Measurements from ENCODE around the gene PTPRE.

Gene PTPRE

GRCh38 chr10:128103229-128103714, 196.4 kb downstream of the PTPRE start:
- H3K27me3 ChIP-seq (ENCODE audit: control insufficient read depth in 1 of 2, insufficient read depth in 2 of 2, low read length in 2 of 2): no peaks in the 10 kb centered on the region
- H3K36me3 ChIP-seq (ENCODE audit: control insufficient read depth in 2 of 2, insufficient read depth in 2 of 2, low read length in 2 of 2): no peaks in the 10 kb centered on the region
- no peak overlapping the region for H3K4me3 ChIP-seq (ENCODE audit: low read length in 2 of 2)
- no peaks in the 10 kb centered on the region for H3K9me3 ChIP-seq (ENCODE audit: control insufficient read depth in 2 of 2, low read length in 2 of 2)
- no peak overlapping the region for H3K9ac ChIP-seq (ENCODE audit: low read length in 2 of 2)
- no peak overlapping the region for H3K27ac ChIP-seq (ENCODE audit: low read length)
- H3K4me1 ChIP-seq (ENCODE audit: control insufficient read depth, insufficient read depth, low read length): no peaks in the 10 kb centered on the region

- no peak overlapping the region for H3K27ac ChIP-seq (ENCODE audit: low read length)
- H3K9ac ChIP-seq (ENCODE audit: low read length in 2 of 2): no peak overlapping the region
- H3K9me3 ChIP-seq (ENCODE audit: control insufficient read depth in 2 of 2, low read length in 2 of 2): no peaks in the 10 kb centered on the region
- H3K27me3 ChIP-seq (ENCODE audit: control insufficient read depth in 1 of 2, insufficient read depth in 2 of 2, low read length in 2 of 2): no peaks in the 10 kb centered on the region
- no peaks in the 10 kb centered on the region for H3K36me3 ChIP-seq (ENCODE audit: control insufficient read depth in 2 of 2, insufficient read depth in 2 of 2, low read length in 2 of 2)
- H3K4me3 ChIP-seq (ENCODE audit: low read length in 2 of 2): no peak overlapping the region
- H3K4me1 ChIP-seq (ENCODE audit: control insufficient read depth, insufficient read depth, low read length): no peaks in the 10 kb centered on the region
Observed at GRCh38 chr10:128105383-128105782, 198.5 kb downstream of the PTPRE start.

- Histone ChIP-seq H3K4me1 (ENCODE audit: control insufficient read depth, insufficient read depth, low read length) (no peaks in the 10 kb centered on the region), H3K27me3 (ENCODE audit: control insufficient read depth in 1 of 2, insufficient read depth in 2 of 2, low read length in 2 of 2) (no peaks in the 10 kb centered on the region), H3K9me3 (ENCODE audit: control insufficient read depth in 2 of 2, low read length in 2 of 2) (no peaks in the 10 kb centered on the region), H3K27ac (ENCODE audit: low read length) (no peak overlapping the region), H3K4me3 (ENCODE audit: low read length in 2 of 2) (no peak overlapping the region), H3K9ac (ENCODE audit: low read length in 2 of 2) (no peak overlapping the region), H3K36me3 (ENCODE audit: control insufficient read depth in 2 of 2, insufficient read depth in 2 of 2, low read length in 2 of 2) (no peaks in the 10 kb centered on the region)
Observed at GRCh38 chr10:128109707-128110106, 202.8 kb downstream of the PTPRE start.

GRCh38 chr10:128110339-128110738, 203.4 kb downstream of the PTPRE start:
- Histone ChIP-seq H3K36me3 (ENCODE audit: control insufficient read depth in 2 of 2, insufficient read depth in 2 of 2, low read length in 2 of 2) (no peaks in the 10 kb centered on the region), H3K27ac (ENCODE audit: low read length) (no peak overlapping the region), H3K4me1 (ENCODE audit: control insufficient read depth, insufficient read depth, low read length) (no peaks in the 10 kb centered on the region), H3K27me3 (ENCODE audit: control insufficient read depth in 1 of 2, insufficient read depth in 2 of 2, low read length in 2 of 2) (no peaks in the 10 kb centered on the region), H3K4me3 (ENCODE audit: low read length in 2 of 2) (no peak overlapping the region), H3K9me3 (ENCODE audit: control insufficient read depth in 2 of 2, low read length in 2 of 2) (no peaks in the 10 kb centered on the region), H3K9ac (ENCODE audit: low read length in 2 of 2) (no peak overlapping the region)

- H3K36me3 ChIP-seq (ENCODE audit: control insufficient read depth in 2 of 2, insufficient read depth in 2 of 2, low read length in 2 of 2): no peaks in the 10 kb centered on the region
- H3K9me3 ChIP-seq (ENCODE audit: control insufficient read depth in 2 of 2, low read length in 2 of 2): no peaks in the 10 kb centered on the region
- H3K9ac ChIP-seq (ENCODE audit: low read length in 2 of 2): no peak overlapping the region
- no peaks in the 10 kb centered on the region for H3K27me3 ChIP-seq (ENCODE audit: control insufficient read depth in 1 of 2, insufficient read depth in 2 of 2, low read length in 2 of 2)
- H3K4me1 ChIP-seq (ENCODE audit: control insufficient read depth, insufficient read depth, low read length): no peaks in the 10 kb centered on the region
- H3K4me3 ChIP-seq (ENCODE audit: low read length in 2 of 2): no peak overlapping the region
- no peak overlapping the region for H3K27ac ChIP-seq (ENCODE audit: low read length)
Observed at GRCh38 chr10:128111696-128112095, 204.8 kb downstream of the PTPRE start.

- H3K9ac ChIP-seq (ENCODE audit: low read length in 2 of 2): no peak overlapping the region
- H3K4me1 ChIP-seq (ENCODE audit: control insufficient read depth, insufficient read depth, low read length): no peaks in the 10 kb centered on the region
- no peak overlapping the region for H3K4me3 ChIP-seq (ENCODE audit: low read length in 2 of 2)
- no peak overlapping the region for H3K27ac ChIP-seq (ENCODE audit: low read length)
- no peaks in the 10 kb centered on the region for H3K36me3 ChIP-seq (ENCODE audit: control insufficient read depth in 2 of 2, insufficient read depth in 2 of 2, low read length in 2 of 2)
- H3K9me3 ChIP-seq (ENCODE audit: control insufficient read depth in 2 of 2, low read length in 2 of 2): no peaks in the 10 kb centered on the region
- H3K27me3 ChIP-seq (ENCODE audit: control insufficient read depth in 1 of 2, insufficient read depth in 2 of 2, low read length in 2 of 2): no peaks in the 10 kb centered on the region
Observed at GRCh38 chr10:128113026-128113425, 206.1 kb downstream of the PTPRE start.

GRCh38 chr10:128114901-128115300, 208.0 kb downstream of the PTPRE start:
- H3K4me1 ChIP-seq (ENCODE audit: control insufficient read depth, insufficient read depth, low read length): no peaks in the 10 kb centered on the region
- H3K27me3 ChIP-seq (ENCODE audit: control insufficient read depth in 1 of 2, insufficient read depth in 2 of 2, low read length in 2 of 2): no peaks in the 10 kb centered on the region
- no peak overlapping the region for H3K27ac ChIP-seq (ENCODE audit: low read length)
- no peak overlapping the region for H3K9ac ChIP-seq (ENCODE audit: low read length in 2 of 2)
- H3K36me3 ChIP-seq (ENCODE audit: control insufficient read depth in 2 of 2, insufficient read depth in 2 of 2, low read length in 2 of 2): no peaks in the 10 kb centered on the region
- no peak overlapping the region for H3K4me3 ChIP-seq (ENCODE audit: low read length in 2 of 2)
- no peaks in the 10 kb centered on the region for H3K9me3 ChIP-seq (ENCODE audit: control insufficient read depth in 2 of 2, low read length in 2 of 2)

GRCh38 chr10:128115356-128115755, 208.5 kb downstream of the PTPRE start:
- no peak overlapping the region for H3K4me3 ChIP-seq (ENCODE audit: low read length in 2 of 2)
- H3K36me3 ChIP-seq (ENCODE audit: control insufficient read depth in 2 of 2, insufficient read depth in 2 of 2, low read length in 2 of 2): no peaks in the 10 kb centered on the region
- H3K9me3 ChIP-seq (ENCODE audit: control insufficient read depth in 2 of 2, low read length in 2 of 2): no peaks in the 10 kb centered on the region
- H3K27me3 ChIP-seq (ENCODE audit: control insufficient read depth in 1 of 2, insufficient read depth in 2 of 2, low read length in 2 of 2): no peaks in the 10 kb centered on the region
- H3K9ac ChIP-seq (ENCODE audit: low read length in 2 of 2): no peak overlapping the region
- no peak overlapping the region for H3K27ac ChIP-seq (ENCODE audit: low read length)
- no peaks in the 10 kb centered on the region for H3K4me1 ChIP-seq (ENCODE audit: control insufficient read depth, insufficient read depth, low read length)

- Histone ChIP-seq H3K27ac (ENCODE audit: low read length) (no peak overlapping the region), H3K9ac (ENCODE audit: low read length in 2 of 2) (no peak overlapping the region), H3K36me3 (ENCODE audit: control insufficient read depth in 2 of 2, insufficient read depth in 2 of 2, low read length in 2 of 2) (no peaks in the 10 kb centered on the region), H3K9me3 (ENCODE audit: control insufficient read depth in 2 of 2, low read length in 2 of 2) (no peaks in the 10 kb centered on the region), H3K27me3 (ENCODE audit: control insufficient read depth in 1 of 2, insufficient read depth in 2 of 2, low read length in 2 of 2) (no peaks in the 10 kb centered on the region), H3K4me1 (ENCODE audit: control insufficient read depth, insufficient read depth, low read length) (no peaks in the 10 kb centered on the region), H3K4me3 (ENCODE audit: low read length in 2 of 2) (no peak overlapping the region)
Observed at GRCh38 chr10:128116187-128116586, 209.3 kb downstream of the PTPRE start.

GRCh38 chr10:128116851-128117615, 210.1 kb downstream of the PTPRE start:
- Histone ChIP-seq H3K4me3 (ENCODE audit: low read length in 2 of 2) (no peak overlapping the region), H3K36me3 (ENCODE audit: control insufficient read depth in 2 of 2, insufficient read depth in 2 of 2, low read length in 2 of 2) (no peaks in the 10 kb centered on the region), H3K9ac (ENCODE audit: low read length in 2 of 2) (no peak overlapping the region), H3K27ac (ENCODE audit: low read length) (no peak overlapping the region), H3K9me3 (ENCODE audit: control insufficient read depth in 2 of 2, low read length in 2 of 2) (peaks cover 0 to under 1% of the 10 kb centered on the region in 2 donors), H3K4me1 (ENCODE audit: control insufficient read depth, insufficient read depth, low read length) (no peaks in the 10 kb centered on the region), H3K27me3 (ENCODE audit: control insufficient read depth in 1 of 2, insufficient read depth in 2 of 2, low read length in 2 of 2) (peaks cover 4% of the 10 kb centered on the region in 2 donors)

- no peak overlapping the region for H3K9ac ChIP-seq (ENCODE audit: low read length in 2 of 2)
- no peak overlapping the region for H3K27ac ChIP-seq (ENCODE audit: low read length)
- H3K4me3 ChIP-seq (ENCODE audit: low read length in 2 of 2): no peak overlapping the region
- no peaks in the 10 kb centered on the region for H3K36me3 ChIP-seq (ENCODE audit: control insufficient read depth in 2 of 2, insufficient read depth in 2 of 2, low read length in 2 of 2)
- H3K27me3 ChIP-seq (ENCODE audit: control insufficient read depth in 1 of 2, insufficient read depth in 2 of 2, low read length in 2 of 2): peaks cover 24 to 31% of the 10 kb centered on the region in 2 donors
- H3K9me3 ChIP-seq (ENCODE audit: control insufficient read depth in 2 of 2, low read length in 2 of 2): peaks cover 0 to 2% of the 10 kb centered on the region in 2 donors
- H3K4me1 ChIP-seq (ENCODE audit: control insufficient read depth, insufficient read depth, low read length): peaks cover 11% of the 10 kb centered on the region
Observed at GRCh38 chr10:128121750-128122412, 215.0 kb downstream of the PTPRE start.

All from stomach smooth muscle (tissue), 2 donors.